Urothelium cell line (cell line): ENCODE data around the gene OCA2.
"Not testable (repeated sequence)": the region's sequence is repeated elsewhere in the genome, so short reads cannot be mapped to it uniquely, and the experiment has no call there.

Experiments
- DNase-seq: peaks from one replicate; pipeline ENCODE4 v3.0.0; 2011; ENCODE audit warnings: low spot score, mixed read lengths
- FAIRE-seq: peaks from 2 replicates; lab custom pipeline; 2011; peaks lifted over from hg19 to GRCh38; lab: Jason Lieb, UNC

The OCA2 gene

GRCh38 chr15:28098766-28099554, at the start of gene OCA2:
Gene OCA2 (minus strand): TSS chr15:28099315. CDS start chr15:28081874, 17,441 bp downstream.
- FAIRE-seq, result no peak

GRCh38 chr15:28147801-28148200, 48.7 kb upstream of the OCA2 start:
- DNase-seq (no peak), FAIRE-seq (no peak)

More at GRCh38 chr15:28098766-28099554, at the start of gene OCA2:
- no peak for DNase-seq

DNA sequence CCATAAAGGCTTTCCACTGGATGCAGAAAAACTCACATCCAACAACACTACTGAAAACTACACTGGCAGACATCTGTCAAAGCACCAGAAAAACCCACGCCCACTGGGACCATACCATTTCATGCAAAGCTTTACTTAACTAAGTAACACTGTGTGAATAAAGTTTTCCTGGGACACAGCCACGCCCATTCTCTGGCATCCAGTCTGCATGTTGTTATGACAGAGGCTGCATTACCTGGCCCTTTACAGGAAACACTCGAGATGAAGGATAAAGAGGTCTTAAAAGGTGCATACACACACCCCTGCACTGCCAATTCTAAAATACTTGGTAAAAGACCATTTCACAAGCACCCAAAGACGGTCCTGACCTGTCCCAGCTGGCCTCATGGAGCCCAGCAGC, 46.3 kb upstream of the OCA2 start:
- not testable (repeated sequence) for FAIRE-seq, DNase-seq

DNA sequence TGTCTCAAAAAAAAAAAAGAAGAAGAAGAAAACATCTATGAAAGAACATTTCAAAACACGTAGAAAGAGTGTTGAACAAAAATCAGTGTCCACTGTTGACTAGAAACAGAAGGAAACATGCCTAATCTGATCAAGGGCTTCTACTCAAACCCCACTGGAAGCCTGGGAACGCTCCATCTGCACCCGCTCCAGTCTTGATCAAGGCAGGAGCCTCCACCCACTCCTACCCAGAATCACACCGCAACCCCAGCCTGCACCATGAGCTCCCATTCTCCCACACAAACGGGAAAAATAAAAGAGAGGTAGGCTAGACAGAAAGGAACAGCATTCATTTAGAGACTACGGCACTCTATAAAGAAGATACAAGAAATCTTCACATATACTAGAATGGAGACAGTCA, 40.9 kb upstream of the OCA2 start:
- no peak for DNase-seq
- FAIRE-seq, result no peak

DNA sequence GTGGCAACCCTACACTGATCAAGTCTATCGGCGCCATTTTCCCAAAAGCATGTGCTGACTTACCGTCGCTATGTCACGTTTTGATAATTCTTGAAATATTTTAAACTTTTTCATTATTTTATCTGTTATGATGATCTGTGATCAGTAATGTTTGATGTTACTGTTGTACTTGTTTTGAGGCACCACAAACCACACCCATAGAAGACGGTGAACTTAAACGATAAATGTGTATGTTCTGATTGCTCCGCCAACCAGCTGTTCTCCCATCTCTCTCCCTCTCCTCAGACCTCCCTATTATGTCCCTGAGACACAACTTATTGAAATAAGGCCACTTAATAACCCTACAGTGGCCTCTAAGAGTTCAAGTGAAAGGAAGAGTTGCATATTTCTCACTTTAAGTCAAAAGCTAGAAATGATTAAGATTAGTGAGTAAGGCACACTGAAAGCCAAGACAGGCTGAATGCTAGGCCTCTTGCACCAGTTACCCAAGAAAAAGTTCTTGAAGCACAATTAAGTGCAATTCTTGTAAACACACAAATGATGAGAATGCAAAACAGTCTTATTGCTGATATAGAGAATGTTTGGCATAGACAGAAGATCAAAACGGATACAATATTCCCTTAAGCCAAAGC, 38.4 kb upstream of the OCA2 start:
- not testable (repeated sequence) for DNase-seq, FAIRE-seq

DNA sequence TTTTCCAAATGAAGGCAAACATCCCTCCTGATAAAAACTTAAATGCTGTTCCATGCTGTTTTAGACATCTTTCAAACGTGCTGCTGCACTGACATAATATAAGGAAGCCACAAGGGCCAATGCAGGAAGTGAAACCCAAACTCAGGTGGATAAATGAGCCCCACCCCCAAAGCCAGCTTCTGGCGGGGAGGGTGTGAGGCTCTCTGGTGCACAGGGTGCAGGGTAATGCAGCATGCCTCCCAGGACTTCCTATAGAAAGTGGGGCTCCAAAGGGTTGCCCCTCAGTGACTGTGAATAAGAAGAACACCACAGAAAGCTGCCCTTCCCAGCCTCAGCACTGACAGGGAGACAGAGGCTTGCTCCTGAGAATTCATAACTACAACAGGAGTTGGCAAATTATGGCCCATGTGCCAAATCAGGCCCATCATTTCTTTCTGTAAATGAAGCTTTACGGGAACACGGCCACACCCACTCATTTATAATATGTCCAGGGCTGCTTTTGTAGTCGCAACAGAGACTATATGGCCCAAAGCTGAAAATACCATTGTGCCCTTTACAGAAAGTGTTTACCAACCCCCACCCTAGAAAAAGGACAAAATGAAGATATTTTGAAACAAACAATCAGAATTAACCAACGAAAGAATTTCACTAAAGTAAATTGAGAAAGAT, 37.3 kb upstream of the OCA2 start:
- FAIRE-seq, DNase-seq: not testable (repeated sequence)

DNA sequence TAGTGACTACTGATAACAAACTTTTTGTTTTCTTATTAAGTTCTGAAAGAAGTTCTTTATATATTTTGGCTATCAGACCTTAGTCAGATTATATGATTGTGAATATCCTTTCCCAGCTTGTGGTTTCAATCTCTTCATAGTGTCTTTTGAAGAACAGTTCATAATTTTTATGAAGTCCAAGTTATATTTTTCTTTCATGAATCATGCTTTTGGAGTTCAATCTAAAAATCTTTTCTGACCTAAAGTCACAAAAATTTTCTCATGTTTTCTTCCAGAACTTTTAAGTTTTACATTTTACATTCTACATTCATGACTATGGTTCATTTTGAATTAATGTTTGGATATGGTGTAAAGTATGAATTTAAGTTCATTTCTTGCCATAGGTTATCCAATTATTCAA, 34.2 kb upstream of the OCA2 start:
- DNase-seq (no peak), FAIRE-seq (no peak)

DNA sequence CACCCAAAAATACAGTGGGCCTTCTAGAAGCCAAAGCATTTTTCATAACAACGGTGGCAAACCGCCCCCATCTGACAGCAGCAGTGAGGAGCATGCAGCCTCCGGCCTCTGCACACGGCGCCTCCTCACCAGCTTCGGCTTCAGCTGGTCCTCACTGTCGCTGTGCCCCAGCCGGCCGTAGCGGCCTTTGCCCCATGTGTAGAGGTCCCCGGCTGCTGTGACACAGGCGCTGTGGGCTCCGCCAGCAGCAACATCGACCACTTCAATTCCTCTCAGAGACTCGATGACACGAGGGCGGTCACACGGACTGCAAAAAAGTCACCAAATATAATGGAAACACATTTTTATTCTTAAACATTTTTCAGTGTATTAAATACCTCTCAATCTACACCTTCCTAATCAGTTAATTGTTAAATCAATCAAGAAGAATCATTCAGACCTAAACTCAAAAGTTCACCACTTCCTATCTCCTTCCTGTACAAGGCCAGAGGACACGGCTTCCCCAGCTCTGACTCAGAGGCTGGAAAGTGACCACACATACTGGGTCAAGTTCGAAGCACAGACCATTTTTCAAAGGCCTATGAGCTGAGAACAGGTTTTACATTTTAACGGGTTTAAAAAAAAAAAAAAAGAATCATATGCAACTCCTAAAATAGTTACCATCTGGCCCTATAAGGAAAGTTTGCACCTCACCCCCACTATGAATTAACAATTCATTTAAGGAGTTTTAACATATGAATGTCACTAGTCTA, 33.6 kb upstream of the OCA2 start:
- no peak for DNase-seq

GRCh38 chr15:28131946-28132345, 32.8 kb upstream of the OCA2 start:
- FAIRE-seq (no peak), DNase-seq (no peak)

More for the DNA sequence above, 33.6 kb upstream of the OCA2 start:
- no peak for FAIRE-seq

- FAIRE-seq (no peak), DNase-seq (no peak)
Observed at GRCh38 chr15:28131400-28131799, 32.3 kb upstream of the OCA2 start.

DNA sequence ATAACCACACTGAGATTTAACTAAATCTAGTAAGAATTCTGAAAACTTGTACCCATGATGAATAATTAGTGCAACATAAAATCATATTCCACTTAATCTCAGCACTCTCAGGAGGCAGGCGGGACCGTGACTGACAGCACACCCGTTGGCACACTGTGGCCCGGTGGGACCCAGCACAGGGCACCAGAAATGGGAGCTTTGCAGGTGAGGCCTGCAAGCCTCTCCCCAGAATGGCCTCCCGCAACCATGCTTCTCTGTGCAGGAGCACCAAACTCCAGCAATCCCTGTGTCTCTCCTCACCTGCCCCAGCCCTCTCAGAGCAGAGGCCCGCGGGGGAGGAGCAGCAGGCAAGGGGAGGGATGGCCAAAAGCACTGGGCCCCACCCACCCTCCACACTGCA, 31.5 kb upstream of the OCA2 start:
- DNase-seq (no peak), FAIRE-seq (no peak)

- no peak for DNase-seq
- no peak for FAIRE-seq
Observed at GRCh38 chr15:28129231-28129848, 30.2 kb upstream of the OCA2 start.

DNA sequence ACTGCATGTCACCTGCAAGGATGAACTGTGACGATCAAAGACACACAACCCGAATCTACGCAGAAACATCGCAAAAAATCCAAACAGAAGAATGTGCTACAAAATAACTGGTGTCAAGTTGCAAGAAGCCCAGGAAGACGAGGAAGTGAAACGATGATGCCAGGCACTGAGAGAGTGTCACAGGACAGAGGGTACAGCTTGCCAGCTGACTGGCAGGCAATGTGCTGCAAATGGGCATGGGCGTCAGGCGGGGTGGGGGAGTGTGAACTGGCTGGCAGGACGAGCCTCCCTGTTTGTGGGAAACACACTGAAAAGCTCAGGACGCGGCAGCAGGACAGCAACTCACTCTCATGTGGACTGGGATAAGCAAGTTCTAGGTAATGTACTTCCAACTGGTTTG, 28.9 kb upstream of the OCA2 start:
- DNase-seq, result no peak
- no peak for FAIRE-seq

GRCh38 chr15:28127036-28127435, 27.9 kb upstream of the OCA2 start:
- FAIRE-seq (no peak), DNase-seq (no peak)

- FAIRE-seq (peak; percentile 42), DNase-seq (peak; percentile 37)
Observed at GRCh38 chr15:28125673-28126651, 26.8 kb upstream of the OCA2 start.

DNA sequence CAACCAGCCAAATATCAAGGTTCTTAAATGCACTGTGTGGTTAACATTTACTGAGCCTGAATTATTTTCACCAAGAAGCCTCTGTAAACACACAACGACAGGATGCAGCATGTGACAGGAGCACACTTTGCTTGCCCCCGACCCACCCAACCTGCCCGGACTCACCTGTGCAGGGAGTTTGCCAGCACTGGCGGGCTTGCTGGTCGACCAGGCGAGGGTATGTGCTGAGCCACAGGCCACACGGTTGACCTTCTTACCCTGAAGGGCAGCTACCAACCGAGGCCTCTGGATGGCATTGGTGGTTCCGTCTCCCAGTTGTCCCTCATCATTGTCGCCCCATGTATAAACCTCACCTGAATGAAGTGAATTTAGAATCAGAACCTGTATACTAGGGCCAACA, 25.7 kb upstream of the OCA2 start:
- DNase-seq (no peak), FAIRE-seq (peak; percentile 37)

DNA sequence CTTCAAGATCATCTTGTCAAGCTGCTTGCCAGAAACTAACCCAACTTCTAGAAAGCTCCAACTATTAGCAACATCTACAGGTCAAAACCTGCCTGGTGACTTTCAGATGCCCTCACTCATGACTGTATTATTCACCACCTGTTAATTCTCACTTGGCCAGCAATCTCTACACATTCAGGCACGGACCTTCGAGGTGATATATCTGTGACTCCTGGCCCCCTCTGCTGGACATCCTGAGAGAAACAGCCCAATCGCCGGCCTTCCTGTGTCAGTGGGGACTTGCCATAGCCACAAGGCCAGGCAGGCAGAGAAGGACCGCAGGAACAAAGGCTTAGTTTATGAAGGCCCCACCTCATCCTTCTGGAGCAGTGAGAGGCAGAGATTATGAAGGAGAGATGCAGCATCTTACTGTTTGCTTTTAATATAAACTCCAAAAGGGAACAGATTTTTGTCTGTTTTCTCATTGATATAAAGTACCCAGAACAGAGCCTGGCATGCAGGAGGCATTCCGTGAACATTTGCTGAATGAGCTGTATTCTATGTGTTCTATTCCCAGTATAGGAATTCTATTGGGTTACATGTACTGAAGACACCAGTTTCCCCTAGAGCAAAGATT, 24.4 kb upstream of the OCA2 start:
- peak; percentile 80 for DNase-seq

GRCh38 chr15:28122038-28122949, 23.2 kb upstream of the OCA2 start:
- FAIRE-seq (no peak), DNase-seq (no peak)

More for the DNA sequence above, 24.4 kb upstream of the OCA2 start:
- FAIRE-seq, result peak; percentile 79
